Measurements from ENCODE around the gene ARHGEF11.

ARHGEF11 gene

GRCh38 chr1:157047062-157047410 is 1.5 kb upstream of the ARHGEF11 start:
- DNase-seq = no peak

- DNase-seq = no peak
These were observed 1.2 kb downstream of the ARHGEF11 start for GRCh38 chr1:157044326-157044725.

GRCh38 chr1:157043685-157044084 is 1.9 kb downstream of the ARHGEF11 start:
- no peak for DNase-seq

- DNase-seq = no peak
These were observed 2.7 kb downstream of the ARHGEF11 start for GRCh38 chr1:157042846-157043245.

GRCh38 chr1:157040802-157041201 is 4.7 kb downstream of the ARHGEF11 start:
- DNase-seq = no peak

- DNase-seq = no peak
These were observed 10.4 kb downstream of the ARHGEF11 start for GRCh38 chr1:157035121-157035520.

GRCh38 chr1:157034137-157034800 is 11.3 kb downstream of the ARHGEF11 start:
- no peak for DNase-seq

GRCh38 chr1:157033357-157033876 is 12.1 kb downstream of the ARHGEF11 start:
- no peak for DNase-seq

GRCh38 chr1:157032303-157032702 is 13.2 kb downstream of the ARHGEF11 start:
- no peak for DNase-seq

GRCh38 chr1:157030728-157031127 is 14.8 kb downstream of the ARHGEF11 start:
- DNase-seq = no peak

- DNase-seq = no peak
These were observed 16.9 kb downstream of the ARHGEF11 start for GRCh38 chr1:157028674-157029073.

GRCh38 chr1:157025856-157026255 is 19.7 kb downstream of the ARHGEF11 start:
- no peak for DNase-seq

- no peak for DNase-seq
These were observed 20.2 kb downstream of the ARHGEF11 start for GRCh38 chr1:157025385-157025784.

- no peak for DNase-seq
These were observed 23.9 kb downstream of the ARHGEF11 start for GRCh38 chr1:157021688-157022087.

GRCh38 chr1:157019457-157019856 is 26.1 kb downstream of the ARHGEF11 start:
- DNase-seq = no peak

- DNase-seq = no peak
These were observed 33.7 kb downstream of the ARHGEF11 start for GRCh38 chr1:157011845-157012244.

- no peak for DNase-seq
These were observed 37.0 kb downstream of the ARHGEF11 start for GRCh38 chr1:157008502-157008901.

- DNase-seq = no peak
These were observed 38.2 kb downstream of the ARHGEF11 start for GRCh38 chr1:157007306-157007705.

- no peak for DNase-seq
These were observed 38.9 kb downstream of the ARHGEF11 start for GRCh38 chr1:157006676-157007075.

- no peak for DNase-seq
These were observed 39.6 kb downstream of the ARHGEF11 start for GRCh38 chr1:157005965-157006364.

- no peak for DNase-seq
These were observed 40.7 kb downstream of the ARHGEF11 start for GRCh38 chr1:157004806-157005205.

GRCh38 chr1:157004327-157004726 is 41.2 kb downstream of the ARHGEF11 start:
- no peak for DNase-seq

- DNase-seq = no peak
These were observed 44.2 kb downstream of the ARHGEF11 start for GRCh38 chr1:157001304-157001703.

- DNase-seq = no peak
These were observed 44.9 kb downstream of the ARHGEF11 start for GRCh38 chr1:157000686-157001085.

All from CD4-positive, alpha-beta T cell treated with Interleukin-15 for 1 hour (primary cell).